Measurements from ENCODE around the gene TBC1D22A. TPM values are rescaled to one million over a fixed set of nuclear protein-coding genes. Genes with fewer than 3 reads are reported as not detected.
"Not testable (repeated sequence)": the region's sequence is repeated elsewhere in the genome, so short reads cannot be mapped to it uniquely, and the experiment has no call there.

Gene TBC1D22A
- total RNA-seq, 6 experiments from 2014 or later: 20.4 to 24.1 (median 22.2) TPM

GRCh38 chr22:46730568-46731245, 31.7 kb upstream of the TBC1D22A start:
- no peak for TF ChIP-seq CTCF (IDR thresholded peaks at IDR 0.05)
- DNase-seq: no peak
- Mint-ChIP-seq H3K36me3 (ENCODE audit: low read depth) (no peaks in the 10 kb centered on the region), H3K4me3 (no peak overlapping the region), H3K4me1 (ENCODE audit: low read depth) (peaks cover 31% of the 10 kb centered on the region), H3K9me3 (no peaks in the 10 kb centered on the region), H3K27me3 (ENCODE audit: insufficient read depth) (no peaks in the 10 kb centered on the region), H3K27ac (peak overlapping the region; percentile 46; the same call in 1 of the 2 replicates)

- H3K4me3 Mint-ChIP-seq: no peak overlapping the region
- no peaks in the 10 kb centered on the region for H3K27me3 Mint-ChIP-seq (ENCODE audit: insufficient read depth)
- no peak for DNase-seq
- peaks cover 37% of the 10 kb centered on the region for H3K4me1 Mint-ChIP-seq (ENCODE audit: low read depth)
- H3K36me3 Mint-ChIP-seq (ENCODE audit: low read depth): no peaks in the 10 kb centered on the region
- H3K27ac Mint-ChIP-seq: peak overlapping the region; percentile 47
- no peak for TF ChIP-seq CTCF (IDR thresholded peaks at IDR 0.05)
- H3K9me3 Mint-ChIP-seq: no peaks in the 10 kb centered on the region
These were observed 31.0 kb upstream of the TBC1D22A start for GRCh38 chr22:46731246-46732040.

GRCh38 chr22:46732041-46732379, 30.4 kb upstream of the TBC1D22A start:
- no peaks in the 10 kb centered on the region for H3K9me3 Mint-ChIP-seq
- DNase-seq: no peak
- peaks cover 42% of the 10 kb centered on the region for H3K4me1 Mint-ChIP-seq (ENCODE audit: low read depth)
- H3K27ac Mint-ChIP-seq: no peak overlapping the region
- H3K27me3 Mint-ChIP-seq (ENCODE audit: insufficient read depth): no peaks in the 10 kb centered on the region
- no peak for TF ChIP-seq CTCF (IDR thresholded peaks at IDR 0.05)
- H3K36me3 Mint-ChIP-seq (ENCODE audit: low read depth): no peaks in the 10 kb centered on the region
- H3K4me3 Mint-ChIP-seq: no peak overlapping the region

- no peaks in the 10 kb centered on the region for H3K27me3 Mint-ChIP-seq (ENCODE audit: insufficient read depth)
- no peak for DNase-seq
These were observed 29.9 kb upstream of the TBC1D22A start for GRCh38 chr22:46732513-46732912.

GRCh38 chr22:46734213-46734722, 28.2 kb upstream of the TBC1D22A start:
- H3K27ac Mint-ChIP-seq; H3K9me3 Mint-ChIP-seq; H3K27me3 Mint-ChIP-seq (ENCODE audit: insufficient read depth); DNase-seq; H3K36me3 Mint-ChIP-seq (ENCODE audit: low read depth): not testable (repeated sequence)
- peaks cover 52% of the 10 kb centered on the region for H3K4me1 Mint-ChIP-seq (ENCODE audit: low read depth)
- H3K4me3 Mint-ChIP-seq: peak overlapping the region; percentile 22; the same call in 1 of the 2 replicates

More at GRCh38 chr22:46732513-46732912, 29.9 kb upstream of the TBC1D22A start:
- no peaks in the 10 kb centered on the region for H3K36me3 Mint-ChIP-seq (ENCODE audit: low read depth)
- no peak for TF ChIP-seq CTCF (IDR thresholded peaks at IDR 0.05)
- peaks cover 47% of the 10 kb centered on the region for H3K4me1 Mint-ChIP-seq (ENCODE audit: low read depth)
- no peaks in the 10 kb centered on the region for H3K9me3 Mint-ChIP-seq
- no peak overlapping the region for H3K27ac Mint-ChIP-seq
- H3K4me3 Mint-ChIP-seq: no peak overlapping the region

Measured in HFFc6 (cell line).